PC-3 (cell line): Measurements from ENCODE around the gene PPP1R12A.

ENCODE experiments used
- CTCF ChIP-seq: fragments of 300-600 bp; sonication (generic); conservative IDR thresholded peaks from 2 replicates; pipeline ENCODE4 v1.5.1; 2017; ENCODE audit warnings: antibody characterized with exemption, low read depth, mild to moderate bottlenecking, low read length
- EZH2 ChIP-seq: fragments of 300-600 bp; sonication (generic); IDR thresholded peaks from one replicate; pipeline ENCODE4 v1.6.1; 2017; ENCODE audit warnings: antibody characterized with exemption, mild to moderate bottlenecking, low read length; ENCODE audit not compliant: unreplicated experiment
- EZH2phosphoT487 ChIP-seq: fragments of 300-600 bp; sonication (generic); IDR thresholded peaks from 2 replicates; pipeline ENCODE4 v1.6.1; 2018; ENCODE audit warnings: mild to moderate bottlenecking, antibody characterized with exemption, low read length, borderline replicate concordance

- TF ChIP-seq CTCF, result no peak
- TF ChIP-seq EZH2phosphoT487, result no peak
- TF ChIP-seq EZH2, result no peak
Observed at GRCh38 chr12:79938843-79939242, 3.9 kb upstream of the PPP1R12A start.
